ENCODE results near the gene IL12B.
"Not testable (repeated sequence)": the region's sequence is repeated elsewhere in the genome, so short reads cannot be mapped to it uniquely, and the experiment has no call there.

IL12B gene

DNA sequence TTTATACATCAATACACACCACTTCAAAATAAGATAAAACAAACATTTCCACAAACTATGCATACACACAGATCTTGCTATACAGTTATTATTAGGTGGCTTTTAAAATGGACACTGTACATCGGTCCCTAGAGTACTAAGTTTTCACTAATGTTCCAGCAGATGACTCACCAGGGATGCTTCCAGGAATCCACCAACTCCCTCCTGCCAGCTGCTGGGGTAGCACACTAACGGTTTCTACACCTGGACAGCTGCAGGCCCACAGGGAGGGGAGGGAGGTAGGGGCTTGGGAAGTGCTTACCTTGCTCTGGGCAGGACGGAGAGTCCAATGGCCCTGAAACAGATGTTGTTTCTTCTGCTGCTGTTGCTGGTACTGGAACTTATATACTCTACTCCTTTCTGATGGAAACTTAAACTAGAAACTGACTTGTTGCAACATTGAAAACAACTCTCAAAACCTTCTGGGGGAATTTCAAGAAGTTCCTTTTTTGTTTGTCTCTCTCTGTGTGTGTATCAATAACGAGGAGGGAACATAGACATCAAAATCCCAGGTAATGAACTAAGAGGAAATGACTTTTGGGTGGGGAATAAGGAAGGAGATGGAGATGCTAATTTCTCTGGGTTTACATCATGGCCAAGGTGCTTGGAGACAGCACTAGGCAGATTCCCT lies at the start of gene IL12B:
Gene IL12B, minus strand, starts transcription at position 357 of the 670 bp plus-strand sequence. CDS start 3,705 bp downstream, outside the sequence.
- FAIRE-seq: no peak

GRCh38 chr5:159377653-159378052 lies 47.4 kb upstream of the IL12B start:
- FAIRE-seq: no peak

DNA sequence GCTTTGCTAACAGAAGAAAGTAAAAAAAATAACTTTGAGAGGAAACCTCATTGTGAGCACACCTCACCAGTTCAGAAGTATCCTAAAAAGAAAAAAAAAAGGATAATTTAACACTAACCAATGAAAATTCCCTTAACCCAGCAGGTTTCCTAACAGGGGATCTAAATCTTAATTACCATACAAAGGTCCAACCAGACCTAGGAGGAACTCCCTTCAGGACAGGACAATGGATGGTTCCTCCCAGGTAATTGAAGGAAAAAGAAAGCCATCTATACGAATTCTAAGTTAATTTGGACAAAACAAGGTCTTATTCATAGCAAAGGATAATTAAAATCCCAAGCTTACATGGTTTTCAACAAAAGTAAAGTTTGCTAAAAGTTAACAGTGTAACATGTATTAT lies 37.6 kb upstream of the IL12B start:
- not testable (repeated sequence) for FAIRE-seq

DNA sequence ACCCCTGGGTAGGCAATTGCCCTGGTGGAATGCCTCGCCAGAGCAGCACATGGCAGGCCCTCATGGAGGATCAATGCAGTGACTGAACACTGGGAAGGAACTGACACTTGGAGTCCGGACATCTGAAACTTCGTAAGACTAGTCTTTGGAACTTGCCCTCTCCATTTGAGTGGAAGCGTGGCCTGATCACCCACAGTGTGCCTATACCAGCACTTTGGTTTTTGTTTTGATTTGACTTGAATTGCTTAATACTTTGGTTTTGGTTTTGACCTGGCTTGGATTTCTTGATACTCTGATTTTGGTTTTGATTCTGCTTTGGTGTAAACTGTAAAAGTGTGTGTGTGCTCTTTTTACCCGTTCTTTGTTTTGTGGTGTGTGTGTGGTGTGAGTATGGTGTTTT lies 36.5 kb upstream of the IL12B start:
- FAIRE-seq: not testable (repeated sequence)

GRCh38 chr5:159362220-159362619 lies 31.9 kb upstream of the IL12B start:
- FAIRE-seq: no peak

DNA sequence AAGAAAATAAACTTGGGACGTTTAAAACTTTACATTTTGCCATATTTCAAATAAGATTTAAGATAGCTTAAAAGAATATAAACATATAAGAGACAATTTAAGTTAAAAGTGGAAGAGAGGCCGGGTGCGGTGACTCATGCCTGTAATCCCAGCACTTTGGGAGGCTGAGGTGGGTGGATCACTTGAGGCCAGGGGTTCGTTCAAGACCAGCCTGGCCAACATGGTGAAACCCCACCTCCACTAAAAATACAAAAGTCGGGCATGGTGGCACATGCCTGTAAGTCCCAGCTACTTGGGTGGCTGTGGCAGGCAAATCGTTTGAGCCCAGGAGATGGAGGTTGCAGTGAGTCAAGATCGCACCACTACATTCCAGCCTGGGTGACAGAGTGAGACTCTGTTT lies 29.6 kb upstream of the IL12B start:
- FAIRE-seq: not testable (repeated sequence)

GRCh38 chr5:159359408-159359807 lies 29.1 kb upstream of the IL12B start:
- FAIRE-seq: no peak

GRCh38 chr5:159353661-159354252 lies 23.5 kb upstream of the IL12B start:
- FAIRE-seq: no peak

GRCh38 chr5:159350644-159351043 lies 20.4 kb upstream of the IL12B start:
- FAIRE-seq: not testable (repeated sequence)

DNA sequence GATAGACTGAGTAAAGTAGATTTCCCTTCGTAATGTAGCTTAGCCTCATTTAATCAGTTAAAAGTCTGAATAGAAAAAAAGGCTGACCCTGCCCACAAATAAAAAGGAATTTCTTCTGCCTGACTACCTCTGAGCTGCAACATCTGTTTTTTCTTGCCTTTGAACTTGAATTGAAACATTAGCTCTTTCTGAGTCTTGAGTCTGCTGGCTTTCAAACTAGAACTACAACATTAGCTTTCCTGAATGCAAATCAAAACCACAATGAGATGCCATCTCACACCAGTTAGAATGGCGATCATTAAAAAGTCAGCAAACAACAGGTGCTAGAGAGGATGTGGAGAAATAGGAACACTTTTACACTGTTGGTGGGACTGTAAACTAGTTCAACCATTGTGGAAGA lies 19.9 kb upstream of the IL12B start:
- not testable (repeated sequence) for FAIRE-seq

DNA sequence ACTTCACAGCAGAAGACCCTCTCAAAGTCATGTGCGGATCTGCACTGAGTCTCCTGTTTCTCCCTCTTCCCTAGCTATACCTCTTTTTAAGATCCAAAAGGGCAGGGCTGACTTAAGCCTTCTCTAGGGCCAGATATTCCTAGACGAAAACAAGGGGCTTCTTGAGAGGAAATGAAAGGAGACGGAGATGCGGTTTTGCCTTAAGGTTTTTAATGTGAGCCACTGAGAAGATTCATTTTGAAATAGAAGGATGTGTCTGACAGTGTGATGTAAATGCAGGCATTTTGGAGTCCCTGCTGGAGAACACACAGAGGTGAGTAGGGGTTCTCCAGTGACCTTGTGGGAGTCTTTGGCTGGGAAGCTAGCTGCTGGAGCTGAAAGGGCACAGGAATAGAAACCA lies 15.6 kb upstream of the IL12B start:
- FAIRE-seq: no peak

DNA sequence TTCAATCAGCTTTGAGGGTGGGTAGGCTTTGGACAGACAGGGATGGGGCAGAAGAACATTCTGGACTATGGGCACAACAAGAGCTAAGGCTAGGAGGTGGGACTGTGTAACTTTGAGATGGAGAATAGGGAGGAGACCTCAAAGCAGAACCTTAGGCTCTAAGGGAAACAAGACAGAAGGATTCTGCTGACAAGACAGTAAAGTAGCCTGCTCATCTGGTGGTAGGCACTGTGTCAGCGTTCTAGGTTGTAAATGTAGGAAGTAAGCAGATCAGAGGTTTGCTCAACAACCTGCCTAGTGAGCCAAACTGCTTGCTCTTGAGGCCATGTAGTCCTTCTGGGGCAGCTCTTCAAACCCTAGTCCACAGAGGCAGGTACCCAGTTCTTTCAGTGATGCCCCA lies 15.0 kb upstream of the IL12B start:
- FAIRE-seq: no peak

GRCh38 chr5:159343295-159344094 lies 13.2 kb upstream of the IL12B start:
- no peak for FAIRE-seq

- no peak for FAIRE-seq
These were observed 12.6 kb upstream of the IL12B start for GRCh38 chr5:159342840-159343239.

- FAIRE-seq: no peak
These were observed 11.6 kb upstream of the IL12B start for GRCh38 chr5:159341906-159342310.

GRCh38 chr5:159341145-159341544 lies 10.9 kb upstream of the IL12B start:
- FAIRE-seq: no peak

DNA sequence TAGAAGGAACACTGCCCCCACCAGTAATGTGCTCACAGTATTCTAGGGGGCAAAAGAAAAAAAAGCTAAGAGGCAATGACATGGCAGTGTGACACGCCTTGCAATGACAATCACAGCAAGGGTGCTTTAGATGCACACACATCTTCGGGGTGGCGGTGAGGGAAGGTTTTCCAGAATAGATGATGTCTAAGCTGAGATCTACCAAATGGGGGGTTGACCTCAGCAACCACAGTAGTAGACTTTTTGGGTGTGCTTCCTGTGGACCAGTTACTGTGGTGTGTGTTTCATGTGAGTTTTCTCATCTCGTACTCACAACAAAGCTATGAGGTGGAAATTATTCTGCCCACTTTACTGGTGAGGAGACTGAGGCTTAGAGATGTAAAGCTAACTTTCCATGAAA lies 10.2 kb upstream of the IL12B start:
- FAIRE-seq: no peak

- FAIRE-seq: no peak
These were observed 9.2 kb upstream of the IL12B start for GRCh38 chr5:159339460-159339859.

GRCh38 chr5:159338118-159338517 lies 7.8 kb upstream of the IL12B start:
- no peak for FAIRE-seq

DNA sequence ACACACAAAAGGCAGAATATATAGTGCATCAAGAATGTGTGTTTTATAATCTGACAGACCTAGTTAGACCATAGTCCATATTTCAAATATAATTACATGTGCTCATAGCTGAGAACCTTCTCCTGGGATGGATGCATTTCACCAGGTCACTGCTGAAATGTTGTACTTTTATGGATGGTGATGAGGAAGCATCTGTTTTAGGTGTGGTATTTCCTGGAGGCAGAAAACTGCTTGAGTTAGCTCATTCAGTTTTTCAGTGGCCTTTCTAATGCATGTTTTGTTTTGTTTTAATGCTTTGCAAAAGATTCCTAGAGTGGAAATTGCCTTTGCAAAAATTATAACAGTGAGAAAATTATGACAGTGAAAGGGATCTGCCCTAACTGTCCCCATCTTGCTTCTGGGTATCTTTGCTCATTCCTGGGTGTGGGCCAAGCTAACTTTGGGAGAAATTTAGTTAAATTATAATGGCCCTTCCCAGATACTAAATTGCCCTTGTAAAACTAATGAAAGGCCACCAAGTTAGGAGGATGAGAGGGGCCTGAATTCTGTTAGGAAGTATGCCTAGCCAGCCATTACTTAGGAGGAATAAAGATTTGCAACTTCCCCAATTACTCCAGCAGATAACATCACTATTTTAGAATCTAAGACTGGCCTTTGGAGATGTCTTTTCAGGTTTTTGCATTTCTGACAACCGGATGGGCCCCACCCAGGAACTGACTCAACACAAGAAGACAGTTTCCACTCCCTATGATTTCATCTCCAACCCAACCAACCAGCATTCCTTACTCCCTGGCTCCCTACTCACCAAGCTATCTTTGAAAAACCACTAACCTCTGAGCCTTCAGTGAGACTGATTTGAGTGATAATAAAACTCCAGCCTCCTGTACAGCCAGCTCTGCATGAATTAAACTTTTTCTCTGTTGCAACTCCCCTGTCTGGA lies 7.0 kb upstream of the IL12B start:
- FAIRE-seq: no peak

- FAIRE-seq: no peak
These were observed 6.3 kb upstream of the IL12B start for GRCh38 chr5:159336586-159336985.

DNA sequence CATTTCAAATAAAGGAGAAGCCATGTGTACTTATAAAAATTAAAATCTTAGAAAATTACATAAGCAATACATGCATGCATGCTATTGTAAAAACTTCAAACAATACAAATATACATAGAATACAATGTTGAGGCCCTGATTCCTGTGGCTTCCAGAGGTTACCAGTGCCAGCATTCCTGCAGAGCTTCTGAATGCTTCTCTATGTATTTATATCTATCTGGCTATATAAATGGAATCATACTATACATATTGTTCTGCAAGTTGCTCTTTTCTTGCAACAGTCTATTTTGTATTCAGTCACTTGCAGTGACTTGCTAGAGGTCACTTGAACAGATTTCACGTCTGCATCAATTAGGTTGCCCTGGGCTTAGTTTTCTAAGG lies 3.2 kb upstream of the IL12B start:
- no peak for FAIRE-seq

Measured in TTC549 (cell line).